ENCODE measurements around the gene ASCC3.
A peak's percentile ranks its signal among the peaks of the same experiment; 100 is the strongest.
"Not testable (repeated sequence)": the region's sequence is repeated elsewhere in the genome, so short reads cannot be mapped to it uniquely, and the experiment has no call there.

ASCC3 gene

GRCh38 chr6:100657678-100658330, 223.3 kb downstream of the ASCC3 start:
- DNase-seq: peak; percentile 31

GRCh38 chr6:100641147-100641546, 240.0 kb downstream of the ASCC3 start:
- not testable (repeated sequence) for DNase-seq

- no peak for DNase-seq
Observed at GRCh38 chr6:100633096-100633777, 247.9 kb downstream of the ASCC3 start.

- no peak for DNase-seq
Observed at GRCh38 chr6:100630536-100630935, 250.6 kb downstream of the ASCC3 start.

GRCh38 chr6:100627911-100628758, 253.0 kb downstream of the ASCC3 start:
- no peak for DNase-seq

GRCh38 chr6:100626721-100627120, 254.4 kb downstream of the ASCC3 start:
- no peak for DNase-seq

- no peak for DNase-seq
Observed at GRCh38 chr6:100622907-100623692, 258.0 kb downstream of the ASCC3 start.

GRCh38 chr6:100620085-100620840, 260.9 kb downstream of the ASCC3 start:
- DNase-seq: no peak

GRCh38 chr6:100618351-100618671, 262.8 kb downstream of the ASCC3 start:
- DNase-seq: no peak

- DNase-seq: no peak
Observed at GRCh38 chr6:100617633-100618350, 263.3 kb downstream of the ASCC3 start.

GRCh38 chr6:100614933-100615332, 266.2 kb downstream of the ASCC3 start:
- DNase-seq: no peak

GRCh38 chr6:100614386-100614785, 266.7 kb downstream of the ASCC3 start:
- DNase-seq: no peak

- no peak for DNase-seq
Observed at GRCh38 chr6:100613656-100614055, 267.5 kb downstream of the ASCC3 start.

- DNase-seq: no peak
Observed at GRCh38 chr6:100612094-100612493, 269.0 kb downstream of the ASCC3 start.

GRCh38 chr6:100599088-100599770, 281.9 kb downstream of the ASCC3 start:
- DNase-seq: no peak

- DNase-seq: no peak
Observed at GRCh38 chr6:100595456-100595855, 285.7 kb downstream of the ASCC3 start.

- DNase-seq: peak; percentile 5
Observed at GRCh38 chr6:100593522-100593921, 287.6 kb downstream of the ASCC3 start.

- DNase-seq: peak; percentile 92
Observed at GRCh38 chr6:100592929-100593328, 288.2 kb downstream of the ASCC3 start.

GRCh38 chr6:100577425-100577824, 303.7 kb downstream of the ASCC3 start:
- no peak for DNase-seq

GRCh38 chr6:100575921-100576320, 305.2 kb downstream of the ASCC3 start:
- DNase-seq: no peak

- no peak for DNase-seq
Observed at GRCh38 chr6:100574836-100575235, 306.3 kb downstream of the ASCC3 start.
